K562 (cell line): ENCODE measurements around the gene ADRA1B.

ENCODE experiments used
- CBX2 ChIP-seq: fragments of 200-600 bp; sonication (generic); IDR thresholded peaks from one replicate; pipeline ENCODE4 v1.6.1; 2012; ENCODE audit warnings: mild to moderate bottlenecking, low read length, inconsistent platforms; ENCODE audit not compliant: insufficient read depth, poor library complexity, severe bottlenecking
- KAT2B ChIP-seq: IDR thresholded peaks from one replicate; pipeline ENCODE4 v1.6.1; 2012; ENCODE audit warnings: low read depth, mild to moderate bottlenecking, control low read depth, inconsistent platforms, low read length, moderate library complexity
- POU5F1 ChIP-seq: fragments of 150-350 bp; IDR thresholded peaks from 2 replicates; pipeline ENCODE4 v1.6.1; 2014; ENCODE audit warnings: borderline replicate concordance, low read length, low read depth, mild to moderate bottlenecking; ENCODE audit not compliant: partially characterized antibody
- TF ChIP-seq, protein P1 (sequence below), 2 experiments: fragments of 450-650 bp; formaldehyde crosslinking in 1 of 2; IDR thresholded peaks; 2 replicates each; pipeline versions ENCODE4 v1.4.0 to v1.6.1; 2014 to 2020; ENCODE audit warnings: mild to moderate bottlenecking in 2 of 2, borderline replicate concordance in 1 of 2, low read depth in 1 of 2
- TF ChIP-seq, protein P2 (sequence below): sonication (generic); formaldehyde crosslinking; IDR thresholded peaks from 2 replicates; pipeline ENCODE4 v1.8.0; 2022; ENCODE audit warnings: mild to moderate bottlenecking, low read depth, missing genetic modification reagents
- TF ChIP-seq, protein P3 (sequence below), 3 experiments: IDR thresholded peaks in 2 of 3; conservative IDR thresholded peaks in 1 of 3; 2 replicates each; pipeline ENCODE4 v1.5.1; 2011 to 2012; ENCODE audit warnings: low read length in 3 of 3, mild to moderate bottlenecking in 3 of 3, control low read depth in 2 of 3, improper control_type of control experiment in 1 of 3, inconsistent platforms in 1 of 3, low read depth in 1 of 3, mixed read lengths in 1 of 3, moderate library complexity in 1 of 3; ENCODE audit not compliant: insufficient read depth in 2 of 3

DNA sequence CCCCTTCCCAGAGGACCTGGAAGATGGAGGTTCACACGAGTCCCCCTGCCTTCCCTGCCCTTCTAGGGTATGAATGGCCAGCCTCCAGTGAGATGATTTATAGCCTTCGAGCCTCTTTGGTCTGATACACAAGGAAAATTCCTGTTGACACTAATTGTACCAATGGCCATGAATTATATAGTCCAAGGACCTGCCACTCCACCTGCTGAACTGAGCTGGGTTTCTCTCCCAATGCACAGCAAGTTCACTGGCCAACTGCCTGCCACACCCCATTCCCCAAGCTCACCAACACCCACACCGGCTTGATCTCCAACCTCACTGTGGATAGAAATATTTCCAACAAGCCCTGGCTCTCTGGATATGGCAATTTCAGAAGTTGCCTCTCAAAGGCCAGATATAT, 9.3 kb upstream of the ADRA1B start:
- TF ChIP-seq, protein P1, sequence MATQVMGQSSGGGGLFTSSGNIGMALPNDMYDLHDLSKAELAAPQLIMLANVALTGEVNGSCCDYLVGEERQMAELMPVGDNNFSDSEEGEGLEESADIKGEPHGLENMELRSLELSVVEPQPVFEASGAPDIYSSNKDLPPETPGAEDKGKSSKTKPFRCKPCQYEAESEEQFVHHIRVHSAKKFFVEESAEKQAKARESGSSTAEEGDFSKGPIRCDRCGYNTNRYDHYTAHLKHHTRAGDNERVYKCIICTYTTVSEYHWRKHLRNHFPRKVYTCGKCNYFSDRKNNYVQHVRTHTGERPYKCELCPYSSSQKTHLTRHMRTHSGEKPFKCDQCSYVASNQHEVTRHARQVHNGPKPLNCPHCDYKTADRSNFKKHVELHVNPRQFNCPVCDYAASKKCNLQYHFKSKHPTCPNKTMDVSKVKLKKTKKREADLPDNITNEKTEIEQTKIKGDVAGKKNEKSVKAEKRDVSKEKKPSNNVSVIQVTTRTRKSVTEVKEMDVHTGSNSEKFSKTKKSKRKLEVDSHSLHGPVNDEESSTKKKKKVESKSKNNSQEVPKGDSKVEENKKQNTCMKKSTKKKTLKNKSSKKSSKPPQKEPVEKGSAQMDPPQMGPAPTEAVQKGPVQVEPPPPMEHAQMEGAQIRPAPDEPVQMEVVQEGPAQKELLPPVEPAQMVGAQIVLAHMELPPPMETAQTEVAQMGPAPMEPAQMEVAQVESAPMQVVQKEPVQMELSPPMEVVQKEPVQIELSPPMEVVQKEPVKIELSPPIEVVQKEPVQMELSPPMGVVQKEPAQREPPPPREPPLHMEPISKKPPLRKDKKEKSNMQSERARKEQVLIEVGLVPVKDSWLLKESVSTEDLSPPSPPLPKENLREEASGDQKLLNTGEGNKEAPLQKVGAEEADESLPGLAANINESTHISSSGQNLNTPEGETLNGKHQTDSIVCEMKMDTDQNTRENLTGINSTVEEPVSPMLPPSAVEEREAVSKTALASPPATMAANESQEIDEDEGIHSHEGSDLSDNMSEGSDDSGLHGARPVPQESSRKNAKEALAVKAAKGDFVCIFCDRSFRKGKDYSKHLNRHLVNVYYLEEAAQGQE (IDR thresholded peaks at IDR 0.05; ENCODE audit: borderline replicate concordance) = no peak
- TF ChIP-seq, protein P1 (CRISPR knock-in tag; IDR thresholded peaks at IDR 0.05; ENCODE audit: low read depth) = no peak
- TF ChIP-seq, protein P2, sequence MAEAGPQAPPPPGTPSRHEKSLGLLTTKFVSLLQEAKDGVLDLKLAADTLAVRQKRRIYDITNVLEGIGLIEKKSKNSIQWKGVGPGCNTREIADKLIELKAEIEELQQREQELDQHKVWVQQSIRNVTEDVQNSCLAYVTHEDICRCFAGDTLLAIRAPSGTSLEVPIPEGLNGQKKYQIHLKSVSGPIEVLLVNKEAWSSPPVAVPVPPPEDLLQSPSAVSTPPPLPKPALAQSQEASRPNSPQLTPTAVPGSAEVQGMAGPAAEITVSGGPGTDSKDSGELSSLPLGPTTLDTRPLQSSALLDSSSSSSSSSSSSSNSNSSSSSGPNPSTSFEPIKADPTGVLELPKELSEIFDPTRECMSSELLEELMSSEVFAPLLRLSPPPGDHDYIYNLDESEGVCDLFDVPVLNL = no peak
- TF ChIP-seq KAT2B (no peak), POU5F1 (no peak), CBX2 (no peak)
- TF ChIP-seq, protein P3, sequence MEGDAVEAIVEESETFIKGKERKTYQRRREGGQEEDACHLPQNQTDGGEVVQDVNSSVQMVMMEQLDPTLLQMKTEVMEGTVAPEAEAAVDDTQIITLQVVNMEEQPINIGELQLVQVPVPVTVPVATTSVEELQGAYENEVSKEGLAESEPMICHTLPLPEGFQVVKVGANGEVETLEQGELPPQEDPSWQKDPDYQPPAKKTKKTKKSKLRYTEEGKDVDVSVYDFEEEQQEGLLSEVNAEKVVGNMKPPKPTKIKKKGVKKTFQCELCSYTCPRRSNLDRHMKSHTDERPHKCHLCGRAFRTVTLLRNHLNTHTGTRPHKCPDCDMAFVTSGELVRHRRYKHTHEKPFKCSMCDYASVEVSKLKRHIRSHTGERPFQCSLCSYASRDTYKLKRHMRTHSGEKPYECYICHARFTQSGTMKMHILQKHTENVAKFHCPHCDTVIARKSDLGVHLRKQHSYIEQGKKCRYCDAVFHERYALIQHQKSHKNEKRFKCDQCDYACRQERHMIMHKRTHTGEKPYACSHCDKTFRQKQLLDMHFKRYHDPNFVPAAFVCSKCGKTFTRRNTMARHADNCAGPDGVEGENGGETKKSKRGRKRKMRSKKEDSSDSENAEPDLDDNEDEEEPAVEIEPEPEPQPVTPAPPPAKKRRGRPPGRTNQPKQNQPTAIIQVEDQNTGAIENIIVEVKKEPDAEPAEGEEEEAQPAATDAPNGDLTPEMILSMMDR (IDR thresholded peaks at IDR 0.05 in 2 of 3, conservative IDR thresholded peaks at IDR 0.05 in 1 of 3; ENCODE audit: insufficient read depth in 2 of 3, low read depth in 1 of 3, low read length in 3 of 3) = no peak
